H1 (cell line): ENCODE data around the gene ADGRB2. TPM values are rescaled to one million over a fixed set of nuclear protein-coding genes. Genes with fewer than 3 reads are reported as not detected.
A peak's percentile ranks its signal among the peaks of the same experiment; 100 is the strongest.

Source experiments
- CTCF ChIA-PET: fragments of 300-600 bp; sonication (Branson Sonifier 250); formaldehyde crosslinking; loops from one replicate; lab custom pipeline; 2021; ENCODE audit not compliant: partially characterized antibody; lab: Charles Lee
- POLR2A ChIA-PET: fragments of 300-600 bp; sonication (Branson Sonifier 250); formaldehyde crosslinking; loops from one replicate; lab custom pipeline; 2021; ENCODE audit warnings: inconsistent platforms; ENCODE audit not compliant: partially characterized antibody; lab: Charles Lee
- DNase-seq, 2 experiments: peaks; one replicate each; pipeline versions ENCODE4 v3.0.0 to v3.0.0-alpha.2; 2010 to 2022; ENCODE audit warnings: low spot score in 2 of 2, low read depth in 1 of 2, mixed read lengths in 1 of 2
- FAIRE-seq: peaks from 2 replicates; lab custom pipeline; 2011; peaks lifted over from hg19 to GRCh38; lab: Jason Lieb, UNC
- H2AFZ ChIP-seq: 2 replicates; pipeline ENCODE4 v1.8.1; 2012; ENCODE audit warnings: low read length, inconsistent platforms
- H2AK5ac ChIP-seq: 2 replicates; pipeline ENCODE4 v1.6.1; 2013; ENCODE audit warnings: low read depth, low read length
- H2BK120ac ChIP-seq: replicated peaks from 2 replicates; pipeline ENCODE3; 2013; ENCODE audit warnings: low read depth, low read length, inconsistent platforms
- H2BK12ac ChIP-seq: 2 replicates; pipeline ENCODE4 v1.6.1; 2013; ENCODE audit warnings: low read depth, low read length
- H2BK15ac ChIP-seq: 2 replicates; pipeline ENCODE4 v1.6.1; 2013; ENCODE audit warnings: low read length
- H2BK20ac ChIP-seq: 2 replicates; pipeline ENCODE4 v1.6.1; 2013; ENCODE audit warnings: low read length
- H2BK5ac ChIP-seq: 2 replicates; pipeline ENCODE4 v1.6.1; 2013; ENCODE audit warnings: low read depth, low read length
- H3K14ac ChIP-seq: 2 replicates; pipeline ENCODE4 v1.6.1; 2013; ENCODE audit warnings: inconsistent platforms; ENCODE audit not compliant: insufficient read length
- H3K18ac ChIP-seq: 2 replicates; pipeline ENCODE4 v1.6.1; 2013; ENCODE audit warnings: low read length; ENCODE audit errors: extremely low read depth
- H3K23ac ChIP-seq: 2 replicates; pipeline ENCODE4 v1.6.1; 2013; ENCODE audit warnings: inconsistent platforms; ENCODE audit not compliant: insufficient read length
- H3K23me2 ChIP-seq: 2 replicates; pipeline ENCODE4 v1.6.1; 2013; ENCODE audit warnings: low read depth, low read length
- H3K27ac ChIP-seq: 2 replicates; pipeline ENCODE4 v1.6.1; 2011; ENCODE audit warnings: low read depth, low read length, inconsistent platforms
- H3K27me3 ChIP-seq, 4 experiments: replicated peaks in 1 of 4; 1 replicate in 1 of 4; 2 replicates in 3 of 4; pipeline versions ENCODE4 v1.6.1 to v1.8.1; 2011 to 2013; ENCODE audit warnings: low read length in 3 of 4, mild to moderate bottlenecking in 3 of 4, inconsistent platforms in 2 of 4, mixed read lengths in 2 of 4, moderate library complexity in 1 of 4; ENCODE audit not compliant: control insufficient read depth in 3 of 4, insufficient read depth in 3 of 4; ENCODE audit errors: extremely low read depth in 1 of 4
- H3K36me3 ChIP-seq, 4 experiments: 2 replicates each; pipeline versions ENCODE4 v1.6.1 to v1.8.1; 2011 to 2013; ENCODE audit warnings: mild to moderate bottlenecking in 4 of 4, low read length in 3 of 4, moderate library complexity in 2 of 4, control low read depth in 1 of 4, inconsistent platforms in 1 of 4; ENCODE audit not compliant: insufficient read depth in 4 of 4, control insufficient read depth in 2 of 4
- H3K4ac ChIP-seq: replicated peaks from 2 replicates; pipeline ENCODE3; 2013; ENCODE audit warnings: low read length, low read depth, mixed read lengths, inconsistent platforms; ENCODE audit not compliant: insufficient read length
- H3K4me1 ChIP-seq, 4 experiments: replicated peaks in 1 of 4; 1 replicate in 1 of 4; 2 replicates in 3 of 4; pipeline versions ENCODE4 v1.6.1 to v1.8.1; 2011 to 2013; ENCODE audit warnings: low read length in 3 of 4, inconsistent platforms in 2 of 4, mixed read lengths in 1 of 4; ENCODE audit not compliant: insufficient read depth in 4 of 4, control insufficient read depth in 3 of 4
- H3K4me2 ChIP-seq, 2 experiments: 2 replicates each; pipeline versions ENCODE4 v1.6.1 to v1.8.1; 2011 to 2013; ENCODE audit warnings: low read depth in 2 of 2, low read length in 2 of 2, control low read depth in 1 of 2, inconsistent platforms in 1 of 2, mild to moderate bottlenecking in 1 of 2; ENCODE audit not compliant: insufficient read depth in 1 of 2
- H3K4me3 ChIP-seq, 4 experiments: fragments of 200-600, 300-600 bp in 1 of 4; sonication (generic), shearing (Covaris generic), sonication (Bioruptor Twin) in 1 of 4; 2 replicates each; pipeline versions ENCODE4 v1.5.1 to v1.8.1; 2011 to 2016; ENCODE audit warnings: low read length in 4 of 4, low read depth in 3 of 4, control low read depth in 2 of 4, inconsistent platforms in 2 of 4, mild to moderate bottlenecking in 2 of 4, mixed read lengths in 1 of 4, moderate library complexity in 1 of 4; ENCODE audit not compliant: insufficient read depth in 2 of 4; ENCODE audit errors: extremely low read depth in 1 of 4
- H3K56ac ChIP-seq: replicated peaks from 2 replicates; pipeline ENCODE3; 2013; ENCODE audit warnings: low read depth, mild to moderate bottlenecking, mixed read lengths, low read length, inconsistent platforms; ENCODE audit not compliant: insufficient read length
- H3K79me1 ChIP-seq: 2 replicates; pipeline ENCODE4 v1.6.1; 2013; ENCODE audit warnings: low read depth, low read length, control low read depth
- H3K79me2 ChIP-seq, 2 experiments: 2 replicates each; pipeline versions ENCODE4 v1.6.1 to v1.8.1; 2012 to 2013; ENCODE audit warnings: low read length in 2 of 2, mild to moderate bottlenecking in 2 of 2, inconsistent platforms in 1 of 2; ENCODE audit not compliant: insufficient read depth in 2 of 2, control insufficient read depth in 1 of 2
- H3K9ac ChIP-seq, 4 experiments: replicated peaks in 1 of 4; 1 replicate in 1 of 4; 2 replicates in 3 of 4; pipeline versions ENCODE4 v1.6.1 to v1.8.1; 2011 to 2013; ENCODE audit warnings: low read depth in 3 of 4, low read length in 3 of 4, control low read depth in 2 of 4, mild to moderate bottlenecking in 2 of 4, moderate library complexity in 2 of 4, inconsistent platforms in 1 of 4; ENCODE audit errors: extremely low read depth in 1 of 4
- H3K9me3 ChIP-seq, 2 experiments: 2 replicates each; pipeline versions ENCODE4 v1.6.1 to v1.8.1; 2012 to 2013; ENCODE audit warnings: mild to moderate bottlenecking in 2 of 2, moderate library complexity in 2 of 2, control low read depth in 1 of 2, inconsistent platforms in 1 of 2, low read depth in 1 of 2, low read length in 1 of 2, mixed read lengths in 1 of 2; ENCODE audit not compliant: insufficient read depth in 2 of 2
- H4K20me1 ChIP-seq, 2 experiments: replicated peaks in 1 of 2; 2 replicates each; pipeline versions ENCODE3 to v1.8.1; 2011 to 2013; ENCODE audit warnings: inconsistent platforms in 2 of 2, low read length in 2 of 2, mild to moderate bottlenecking in 1 of 2; ENCODE audit not compliant: insufficient read depth in 2 of 2, control insufficient read depth in 1 of 2
- H4K5ac ChIP-seq: 2 replicates; pipeline ENCODE4 v1.6.1; 2013; ENCODE audit warnings: low read length, low read depth, mixed read lengths, inconsistent platforms; ENCODE audit not compliant: insufficient read length
- H4K8ac ChIP-seq: 2 replicates; pipeline ENCODE4 v1.8.0; 2013; ENCODE audit warnings: mild to moderate bottlenecking, moderate library complexity, low read length, inconsistent platforms; ENCODE audit not compliant: insufficient read depth; ENCODE audit errors: extremely low read depth
- H4K91ac ChIP-seq: replicated peaks from 2 replicates; pipeline ENCODE3; 2013; ENCODE audit warnings: low read length, mixed read lengths, inconsistent platforms; ENCODE audit not compliant: insufficient read length
- EGR1 ChIP-seq: IDR thresholded peaks from 2 replicates; pipeline ENCODE4 v1.6.1; 2011; ENCODE audit warnings: low read depth, low read length, borderline replicate concordance
- EP300 ChIP-seq, 2 experiments: IDR thresholded peaks; 1 replicate in 1 of 2; 2 replicates in 1 of 2; pipeline ENCODE4 v1.6.1; 2011 to 2012; ENCODE audit warnings: low read depth in 2 of 2, low read length in 2 of 2, mild to moderate bottlenecking in 2 of 2, borderline replicate concordance in 1 of 2, inconsistent platforms in 1 of 2, moderate library complexity in 1 of 2
- MAFK ChIP-seq: IDR thresholded peaks from 2 replicates; pipeline ENCODE4 v1.6.1; 2012; ENCODE audit warnings: low read depth, mild to moderate bottlenecking, improper control_type of control experiment, low read length
- SIN3A ChIP-seq, 2 experiments: IDR thresholded peaks in 1 of 2; conservative IDR thresholded peaks in 1 of 2; 2 replicates each; pipeline ENCODE4 v1.6.1; 2011 to 2012; ENCODE audit warnings: low read length in 2 of 2, improper control_type of control experiment in 1 of 2, low read depth in 1 of 2, mild to moderate bottlenecking in 1 of 2
- SRF ChIP-seq: IDR thresholded peaks from 2 replicates; pipeline ENCODE4 v1.6.1; 2011; ENCODE audit warnings: mild to moderate bottlenecking, low read depth, low read length, moderate library complexity
- YY1 ChIP-seq: IDR thresholded peaks from 2 replicates; pipeline ENCODE4 v1.6.1; 2011; ENCODE audit warnings: low read depth, mild to moderate bottlenecking, low read length
- WGBS, 2 experiments: shearing (Covaris generic) in 1 of 2; methylation state at CpG; one replicate each; pipeline versions ENCODE4 v1.1.6 to v1.1.7; 2013 to 2015; ENCODE audit warnings: low lambda C conversion rate in 2 of 2, mixed read lengths in 2 of 2, inconsistent platforms in 1 of 2, low coverage in 1 of 2, missing lambda C conversion rate in 1 of 2; ENCODE audit not compliant: insufficient replicate concordance in 2 of 2, insufficient coverage in 1 of 2, insufficient read length in 1 of 2; ENCODE audit errors: extremely low coverage in 1 of 2, missing lambda C conversion rate in 1 of 2; 5-methylcytosine and 5-hydroxymethylcytosine counted together
- polyA plus RNA-seq, 7 experiments: library from polyadenylated mRNA; depleted of rRNA in 3 of 7; stranded (reverse) in 5 of 7; unstranded in 2 of 7; fragments of >200 nt in 5 of 7; fragments of 200-250 nt in 2 of 7; gene quantifications; 1 replicate in 5 of 7; 2 replicates in 1 of 7; 4 replicates in 1 of 7; pipeline versions ENCODE4 v1.2.1 to v1.2.3, GENCODE V29; 2011 to 2013; ENCODE audit warnings: missing spikeins in 2 of 7, mixed read lengths in 2 of 7
- total RNA-seq: library from RNA; stranded (reverse); fragmentation: NEBNext Ultra II Directional; extraction: Animal tissue kit (Norgen Biotek cat#: 25700); gene quantifications from 2 replicates; pipeline ENCODE4 v1.2.1, GENCODE V29; 2021
- TF ChIP-seq, protein P1 (sequence below): IDR thresholded peaks from 2 replicates; pipeline ENCODE4 v1.6.1; 2012; ENCODE audit warnings: inconsistent platforms

The ADGRB2 gene
- total and polyA plus RNA-seq, 2 of the 8 experiments (the other 6 are each of a cell fraction or from before 2014, with no cell fraction given), result 15.6 to 26.2 TPM

GRCh38 chr1:31789259-31790065, 25.3 kb upstream of the ADGRB2 start:
- H4K20me1 ChIP-seq, result no peaks in the 10 kb centered on the region
- H3K9me3 ChIP-seq, result no peaks in the 10 kb centered on the region
- no peaks in the 10 kb centered on the region for H3K27me3 ChIP-seq
- no peak overlapping the region for H3K23ac ChIP-seq
- H2AK5ac ChIP-seq, result no peak overlapping the region
- no peak overlapping the region for H4K91ac ChIP-seq
- H3K23me2 ChIP-seq, result peaks cover 10% of the 10 kb centered on the region
- no peak overlapping the region for H2BK5ac ChIP-seq
- peak overlapping the region; percentile 39 for H3K4ac ChIP-seq
- FAIRE-seq, result no peak
- no peaks in the 10 kb centered on the region for H3K79me2 ChIP-seq
- peak overlapping the region; percentile 84 for H2BK120ac ChIP-seq
- peak; percentile 60 to 100 for DNase-seq
- POLR2A ChIA-PET, result interaction anchor here (0.8 to 2.8 kb wide), 14 partner anchors 10 to 144 kb away, joined by 3 to 13 read pairs (median 6); partner anchors contain the start of genes ADGRB2, PEF1 and SPOCD1
- no peak overlapping the region for H3K56ac ChIP-seq
- H3K27ac ChIP-seq, result no peak overlapping the region
- H4K8ac ChIP-seq, result no peak overlapping the region; the same call in none of the 2 replicates
- no peak overlapping the region for H3K9ac ChIP-seq
- H2BK20ac ChIP-seq, result no peak overlapping the region
- no peak overlapping the region for H4K5ac ChIP-seq
- WGBS, 2 experiments, result 40% methylated on average over 13 of the region's 26 CpGs; no CpG with 5 or more reads in 1 of the 2 experiments
- peak overlapping the region; percentile 92 for H2BK12ac ChIP-seq
- H3K18ac ChIP-seq, result peak overlapping the region; percentile 60
- peaks cover 3 to 8% (median 4%) of the 10 kb centered on the region in 4 experiments; a peak in 5 of 7 replicates for H3K4me1 ChIP-seq
- peak overlapping the region in 1 of 2 experiments; percentile 90; a peak in 2 of 4 replicates for H3K4me2 ChIP-seq
- peak overlapping the region; percentile 79 to 89 (median 88); a peak in 6 of 8 replicates for H3K4me3 ChIP-seq
- no peak overlapping the region for H3K14ac ChIP-seq
- no peaks in the 10 kb centered on the region for H3K36me3 ChIP-seq
- CTCF ChIA-PET, result interaction anchor here (0.6 to 8.3 kb wide), 62 partner anchors 10 to 277 kb away, joined by 3 to 206 read pairs (median 5); partner anchors contain the start of genes ADGRB2, COL16A1 and PEF1
- H2AFZ ChIP-seq, result 0 out of 2 replicates have a peak overlapping the region, but pooled peaks have one; percentile 20
- no peaks in the 10 kb centered on the region for H3K79me1 ChIP-seq
- peak overlapping the region; percentile 81 for H2BK15ac ChIP-seq
- TF ChIP-seq EGR1 (0 out of 2 replicates have a peak, but pooled peaks have one; percentile 7), YY1 (0 out of 2 replicates have a peak, but pooled peaks have one; percentile 16), MAFK (no peak), SRF (0 out of 2 replicates have a peak, but pooled peaks have one; percentile 11), SIN3A (conservative IDR thresholded peaks at IDR 0.05 in 1 of 2, IDR thresholded peaks at IDR 0.05 in 1 of 2; ENCODE audit: low read depth in 1 of 2, low read length in 2 of 2) (peak in 1 of 2 experiments; percentile 66; a peak in 1 of 4 replicates), EP300 (IDR thresholded peaks at IDR 0.05; ENCODE audit: borderline replicate concordance in 1 of 2, low read depth in 2 of 2, low read length in 2 of 2) (peak in 1 of 2 experiments; percentile 42; a peak in 1 of 3 replicates)
- TF ChIP-seq, protein P1, sequence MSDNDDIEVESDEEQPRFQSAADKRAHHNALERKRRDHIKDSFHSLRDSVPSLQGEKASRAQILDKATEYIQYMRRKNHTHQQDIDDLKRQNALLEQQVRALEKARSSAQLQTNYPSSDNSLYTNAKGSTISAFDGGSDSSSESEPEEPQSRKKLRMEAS, result peak; percentile 47; the same call in 1 of the 2 replicates
